WI38 (cell line): ENCODE data around the gene TMEM82.

ENCODE experiments used
- H3K4me3 ChIP-seq: 2 replicates; pipeline ENCODE4 v1.5.1; 2011; ENCODE audit warnings: low read depth, mild to moderate bottlenecking, control low read depth, low read length
- CTCF ChIP-seq: IDR thresholded peaks from 2 replicates; pipeline ENCODE4 v1.5.1; 2012; ENCODE audit warnings: low read depth, mild to moderate bottlenecking, control low read depth, low read length

Gene TMEM82

GRCh38 chr1:15732686-15733081 lies 9.6 kb upstream of the TMEM82 start:
- no peak overlapping the region for H3K4me3 ChIP-seq
- TF ChIP-seq CTCF = no peak

- H3K4me3 ChIP-seq = no peak overlapping the region
- TF ChIP-seq CTCF = no peak
These were observed 9.0 kb upstream of the TMEM82 start for GRCh38 chr1:15733218-15733725.

GRCh38 chr1:15733726-15734226 lies 8.5 kb upstream of the TMEM82 start:
- TF ChIP-seq CTCF = no peak
- H3K4me3 ChIP-seq = no peak overlapping the region

- TF ChIP-seq CTCF = no peak
These were observed 8.0 kb upstream of the TMEM82 start for GRCh38 chr1:15734296-15734695.

GRCh38 chr1:15734901-15735300 lies 7.4 kb upstream of the TMEM82 start:
- TF ChIP-seq CTCF = no peak

More at GRCh38 chr1:15734296-15734695, 8.0 kb upstream of the TMEM82 start:
- H3K4me3 ChIP-seq = no peak overlapping the region

GRCh38 chr1:15735304-15736037 lies 6.8 kb upstream of the TMEM82 start:
- no peak overlapping the region for H3K4me3 ChIP-seq
- TF ChIP-seq CTCF = no peak

More at GRCh38 chr1:15734901-15735300, 7.4 kb upstream of the TMEM82 start:
- no peak overlapping the region for H3K4me3 ChIP-seq
